Transverse colon (tissue), 3 donors: ENCODE measurements around the gene MEGF11.

Source experiments
- CTCF ChIP-seq, 5 experiments: fragments of 200-600 bp in 3 of 5; fragments of 450-650 bp in 2 of 5; sonication (generic) in 3 of 5; IDR thresholded peaks; 1 replicate in 2 of 5; 2 replicates in 3 of 5; pipeline ENCODE4 v1.5.1; 2016 to 2017; ENCODE audit warnings: antibody characterized with exemption in 5 of 5, inconsistent platforms in 3 of 5, mild to moderate bottlenecking in 2 of 5, moderate library complexity in 1 of 5
- POLR2A ChIP-seq: fragments of 450-650 bp; IDR thresholded peaks from one replicate; pipeline ENCODE4 v1.6.1; 2016; ENCODE audit warnings: antibody characterized with exemption, mild to moderate bottlenecking, moderate library complexity

- no peak for TF ChIP-seq CTCF (IDR thresholded peaks at IDR 0.05)
- TF ChIP-seq POLR2A: no peak
Measured at GRCh38 chr15:65947041-65947440, 306.5 kb downstream of the MEGF11 start.
